Measurements from ENCODE around the gene DGCR6L.
"Not testable (repeated sequence)": the region's sequence is repeated elsewhere in the genome, so short reads cannot be mapped to it uniquely, and the experiment has no call there.

Gene DGCR6L

DNA sequence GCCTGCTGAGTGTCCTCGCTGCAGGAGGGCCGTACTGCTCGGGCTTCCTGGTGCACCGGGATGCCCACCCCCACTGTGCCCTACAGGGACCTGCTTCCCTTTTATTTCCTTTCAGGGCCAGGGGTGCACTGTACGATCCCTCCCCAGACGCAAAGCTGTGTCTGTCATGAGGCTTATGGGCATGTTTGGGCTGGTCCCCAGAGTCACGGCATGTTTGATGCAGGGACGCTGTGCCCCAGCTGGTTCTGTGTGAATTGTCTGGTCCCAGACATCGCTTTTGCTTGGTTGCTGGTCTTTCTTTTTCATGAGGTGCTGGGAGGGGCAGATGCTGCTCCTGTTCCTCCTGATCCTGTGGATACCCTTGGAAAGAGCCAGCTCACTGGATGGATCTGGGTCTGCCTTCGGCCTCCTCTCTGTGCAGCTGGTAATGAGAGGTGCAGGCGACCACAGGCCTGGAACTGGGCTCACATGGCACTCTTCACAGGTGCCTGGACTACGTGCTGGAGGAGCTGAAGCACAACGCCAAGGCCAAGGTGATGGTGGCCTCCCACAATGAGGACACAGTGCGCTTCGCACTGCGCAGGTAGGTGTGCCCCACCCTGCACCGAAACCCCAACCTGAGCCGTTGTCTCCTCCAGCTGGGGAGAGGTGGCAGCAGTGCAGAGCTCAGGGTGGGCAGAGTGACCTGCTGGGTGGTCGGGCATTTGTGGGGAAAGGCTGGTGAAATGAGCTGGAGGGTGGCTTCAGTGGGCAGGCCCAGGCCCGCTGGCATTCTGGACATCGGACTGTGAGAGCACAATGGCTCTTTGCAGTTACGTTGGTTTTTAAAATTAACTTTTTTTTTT, 10.8 kb downstream of the DGCR6L start:
- not testable (repeated sequence) for DNase-seq (ENCODE audit: low read depth)

DNA sequence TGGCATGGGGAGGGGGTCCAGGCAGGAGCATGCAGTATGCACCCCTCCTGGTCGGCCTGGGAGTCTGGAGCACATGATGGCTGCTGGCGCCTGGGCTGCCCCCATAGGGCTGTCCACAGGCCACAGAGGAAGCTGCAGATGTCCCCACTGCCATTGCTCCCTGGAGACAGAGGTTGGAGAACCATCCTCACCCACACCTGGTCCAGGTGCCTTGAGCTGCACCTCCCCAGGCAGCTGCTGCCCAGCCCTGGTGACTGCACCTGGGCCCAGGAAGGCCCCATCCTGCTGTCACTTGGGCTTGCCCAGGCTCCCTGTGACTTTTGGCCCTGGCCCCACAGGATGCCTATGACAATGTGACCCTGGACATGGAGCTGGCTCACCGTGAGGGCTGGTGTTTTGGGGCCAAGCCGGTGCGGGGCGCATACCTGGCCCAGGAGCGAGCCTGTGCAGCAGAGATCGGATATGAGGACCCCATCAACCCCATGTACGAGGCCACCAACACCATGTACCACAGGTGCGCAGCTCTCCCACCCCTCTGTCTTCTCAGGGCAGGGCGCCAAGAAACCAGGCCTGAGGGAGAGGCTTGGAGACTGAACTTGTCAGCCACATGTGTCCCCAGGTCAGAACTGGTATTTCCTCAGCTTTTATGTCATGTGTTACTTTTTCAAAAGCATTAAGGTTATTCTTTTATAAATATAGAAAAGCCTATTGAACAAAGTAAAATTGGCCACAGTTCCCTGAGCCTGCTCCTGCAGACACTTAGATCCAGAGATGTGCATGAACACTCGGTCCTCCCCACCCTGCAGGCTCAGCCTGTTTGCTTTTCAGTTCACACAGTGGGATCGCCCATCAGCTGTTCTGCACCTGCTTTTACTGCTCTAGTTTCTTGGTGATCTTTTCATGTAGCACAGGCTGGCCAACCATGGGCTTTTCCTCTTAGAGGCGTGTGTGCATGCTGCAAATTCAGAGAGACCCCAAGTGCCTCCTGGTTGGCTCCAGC, 12.1 kb downstream of the DGCR6L start:
- not testable (repeated sequence) for DNase-seq (ENCODE audit: low read depth)

DNA sequence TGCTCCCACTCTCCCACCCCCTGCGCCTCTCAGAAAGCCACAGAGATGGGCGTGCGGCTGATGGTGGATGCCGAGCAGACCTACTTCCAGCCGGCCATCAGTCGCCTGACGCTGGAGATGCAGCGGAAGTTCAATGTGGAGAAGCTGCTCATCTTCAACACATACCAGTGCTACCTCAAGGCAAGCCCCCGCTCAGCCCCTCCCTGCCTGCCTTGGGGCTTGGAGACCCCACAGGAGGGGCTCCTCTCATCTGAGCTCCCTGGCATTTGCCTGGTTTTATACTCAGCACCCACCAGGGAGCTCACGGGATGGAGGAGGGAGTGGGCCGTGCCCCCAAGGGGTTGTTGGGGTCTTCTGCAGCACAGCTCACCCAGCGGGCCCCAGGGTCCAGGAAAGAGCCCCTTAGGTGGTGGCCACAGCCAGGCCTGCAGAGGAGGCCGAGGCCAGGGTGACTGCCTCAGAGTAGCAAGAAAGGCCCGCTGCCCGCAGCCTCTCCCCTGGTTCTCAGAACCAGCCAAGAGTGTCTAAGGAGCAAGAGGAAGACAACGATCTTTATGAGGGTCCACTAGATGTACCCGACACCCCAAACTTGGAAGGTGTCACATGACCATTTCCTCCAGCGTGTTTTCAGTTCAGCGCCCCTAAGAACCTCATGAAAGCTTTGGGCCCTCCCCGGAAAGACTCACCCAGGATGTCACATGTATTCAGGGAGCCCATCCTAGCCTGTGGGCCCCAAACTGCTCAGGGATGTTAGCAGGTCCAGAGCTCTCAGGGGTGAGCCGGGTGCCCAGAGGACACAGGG, 13.0 kb downstream of the DGCR6L start:
- DNase-seq (ENCODE audit: low read depth): not testable (repeated sequence)

DNA sequence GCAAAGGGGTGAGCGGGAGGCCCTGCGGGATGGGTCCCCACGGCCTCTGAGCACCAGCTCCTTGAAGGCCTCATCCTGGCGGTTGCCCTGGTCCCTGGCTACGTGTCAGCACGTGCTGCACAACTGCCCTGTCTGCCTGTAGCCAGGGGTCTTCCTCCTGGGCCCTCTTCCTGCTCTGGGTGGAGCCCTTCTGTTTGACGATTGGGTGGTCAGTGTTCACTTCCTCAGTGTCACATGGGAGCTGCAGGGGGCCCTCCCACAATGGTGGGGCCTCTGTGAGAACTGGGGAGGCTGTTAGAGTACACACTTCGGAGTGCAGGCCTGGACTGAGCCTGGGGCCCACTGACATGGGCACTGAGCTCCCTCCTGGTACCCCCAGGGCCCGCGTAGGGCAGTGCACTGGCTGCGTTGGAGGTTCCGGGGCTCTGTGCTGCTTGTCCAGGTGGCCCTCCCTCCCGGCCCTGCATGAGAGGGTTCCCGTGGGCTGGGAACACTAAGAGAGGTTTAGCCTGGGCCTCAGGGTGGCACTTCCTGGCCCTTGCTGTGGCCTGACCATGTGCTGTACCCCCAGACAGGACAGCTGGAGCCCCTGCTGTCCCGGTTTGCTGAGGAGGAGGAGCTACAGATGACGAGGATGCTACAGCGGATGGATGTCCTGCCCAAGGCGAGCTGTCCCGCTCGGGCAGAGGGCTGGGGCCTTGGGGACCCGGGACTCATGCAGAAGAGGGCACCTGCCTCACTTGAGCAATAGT, 13.8 kb downstream of the DGCR6L start:
- no peak for DNase-seq (ENCODE audit: low read depth)

DNA sequence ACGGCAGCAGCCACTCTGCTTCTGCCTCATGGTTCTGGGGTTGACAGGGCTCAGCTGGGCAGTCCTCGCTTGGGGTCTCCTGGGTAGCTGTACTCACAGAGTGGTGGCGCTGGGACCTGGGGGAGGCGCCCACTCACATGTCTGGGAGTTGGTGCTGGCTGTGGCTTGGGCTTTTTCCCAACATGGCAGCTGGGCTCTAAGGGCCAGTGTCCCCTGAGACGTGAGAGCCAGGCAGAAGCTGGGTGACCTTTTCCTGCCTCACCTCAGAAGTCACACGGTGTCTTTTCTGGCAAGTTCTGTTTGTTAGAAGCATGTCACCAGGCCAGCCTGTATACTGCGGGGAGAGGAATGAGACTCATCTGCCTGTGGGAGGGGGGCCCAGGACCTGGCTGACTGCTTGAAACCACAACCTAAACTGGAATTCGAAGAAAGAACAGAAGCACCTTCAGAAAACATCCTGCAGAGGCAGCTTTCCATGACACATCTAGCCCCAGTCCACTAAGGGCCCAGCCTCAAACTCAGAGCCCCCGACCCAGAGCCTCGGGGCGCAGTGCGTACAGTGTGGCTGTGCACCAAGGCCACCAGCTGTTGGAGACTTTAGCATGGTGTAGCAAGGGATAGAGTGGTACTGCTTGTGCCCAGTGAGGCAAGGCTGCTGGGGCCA, 14.5 kb downstream of the DGCR6L start:
- not testable (repeated sequence) for DNase-seq (ENCODE audit: low read depth)

DNA sequence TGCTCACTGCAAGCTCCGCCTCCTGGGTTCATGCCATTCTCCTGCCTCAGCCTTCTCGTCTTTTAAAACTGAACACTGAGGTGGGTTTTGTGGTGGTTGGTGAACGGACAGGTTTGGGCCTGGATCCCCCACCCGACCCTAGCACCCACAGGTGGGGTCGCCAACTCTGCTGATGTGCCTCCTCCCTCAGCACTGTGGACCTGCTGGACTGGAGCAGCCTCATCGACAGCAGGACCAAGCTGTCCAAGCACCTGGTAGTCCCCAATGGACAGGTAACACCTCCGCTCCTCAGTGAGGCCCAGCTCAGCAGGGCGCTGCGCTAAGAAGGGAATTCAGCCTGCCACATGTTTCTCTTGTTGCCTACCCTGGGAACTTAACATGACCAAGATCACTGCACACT, 15.2 kb downstream of the DGCR6L start:
- no peak for DNase-seq (ENCODE audit: low read depth)

DNA sequence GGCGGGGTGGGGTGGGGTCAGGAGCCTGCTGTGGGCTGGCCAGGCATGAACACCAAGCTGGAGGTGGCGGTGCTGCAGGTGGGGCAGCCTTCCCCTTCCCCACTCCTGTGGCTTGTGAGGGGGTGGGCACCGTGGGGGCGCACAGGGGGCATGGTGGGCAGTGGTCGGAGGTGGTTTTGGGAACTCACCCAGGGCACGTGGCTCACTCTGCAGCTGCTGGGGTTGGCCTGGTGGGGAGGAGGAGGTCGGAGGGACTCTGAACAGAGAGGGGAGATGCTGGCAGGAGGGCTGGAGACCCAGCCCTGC, 16.7 kb downstream of the DGCR6L start:
- not testable (repeated sequence) for DNase-seq (ENCODE audit: low read depth)

DNA sequence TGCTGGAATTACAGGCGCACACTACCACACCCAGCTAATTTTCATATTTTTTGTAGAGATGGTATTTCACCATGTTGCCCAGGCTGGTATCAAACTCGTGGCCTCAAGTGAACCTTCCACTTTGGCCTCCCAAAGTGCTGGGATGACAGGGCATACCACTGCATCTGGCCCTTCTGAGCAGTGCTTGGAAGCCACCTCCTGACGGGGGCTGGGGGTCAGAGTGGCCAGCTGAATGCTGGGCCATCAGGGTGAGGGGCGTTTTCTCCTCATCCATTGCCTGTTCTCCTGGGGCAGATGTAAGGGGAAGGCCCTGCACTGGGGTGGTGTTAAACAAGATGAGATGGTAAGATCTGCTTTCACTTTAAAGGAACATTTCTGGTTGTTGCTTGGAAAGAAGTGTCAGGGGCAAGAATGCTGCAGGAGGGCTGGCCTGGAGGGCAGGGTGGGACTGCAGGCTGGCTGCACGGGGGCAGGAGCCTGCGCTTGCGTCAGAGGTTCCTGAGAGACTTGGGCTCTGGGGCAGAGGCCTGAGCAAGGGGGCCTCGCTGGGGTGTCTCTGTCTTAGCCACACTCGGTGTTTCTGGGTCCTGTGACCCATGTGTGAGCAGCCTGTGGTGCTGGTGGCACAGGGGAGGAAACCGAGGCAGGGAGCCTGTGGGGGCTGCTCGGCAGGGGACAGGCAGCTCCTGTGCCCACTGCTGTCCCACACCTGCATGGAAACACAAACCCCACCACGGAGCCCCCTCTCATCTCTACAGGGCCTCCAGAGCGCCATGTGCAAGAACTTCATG, 17.2 kb downstream of the DGCR6L start:
- DNase-seq (ENCODE audit: low read depth): no peak

DNA sequence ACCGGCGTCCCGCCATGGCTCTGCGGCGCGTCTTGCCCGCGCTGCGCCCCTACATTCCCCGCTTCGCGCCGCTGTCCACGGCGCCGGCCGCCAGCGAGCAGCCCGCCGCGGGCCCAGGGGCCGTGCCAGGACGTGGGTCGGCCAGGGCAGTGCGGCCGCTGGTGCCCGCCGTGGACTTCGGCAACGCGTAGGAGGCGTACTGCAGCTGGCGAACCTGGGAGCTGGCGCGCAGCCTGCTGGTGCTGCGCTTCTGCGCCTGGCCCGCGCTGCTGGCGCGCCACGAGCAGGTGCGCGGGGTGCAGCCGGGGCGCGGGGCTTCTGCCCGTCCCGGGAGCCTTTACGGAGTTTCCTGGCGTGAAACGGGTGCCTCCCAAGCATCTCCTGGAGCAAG, 20.1 kb downstream of the DGCR6L start:
- DNase-seq (ENCODE audit: low read depth): no peak

DNA sequence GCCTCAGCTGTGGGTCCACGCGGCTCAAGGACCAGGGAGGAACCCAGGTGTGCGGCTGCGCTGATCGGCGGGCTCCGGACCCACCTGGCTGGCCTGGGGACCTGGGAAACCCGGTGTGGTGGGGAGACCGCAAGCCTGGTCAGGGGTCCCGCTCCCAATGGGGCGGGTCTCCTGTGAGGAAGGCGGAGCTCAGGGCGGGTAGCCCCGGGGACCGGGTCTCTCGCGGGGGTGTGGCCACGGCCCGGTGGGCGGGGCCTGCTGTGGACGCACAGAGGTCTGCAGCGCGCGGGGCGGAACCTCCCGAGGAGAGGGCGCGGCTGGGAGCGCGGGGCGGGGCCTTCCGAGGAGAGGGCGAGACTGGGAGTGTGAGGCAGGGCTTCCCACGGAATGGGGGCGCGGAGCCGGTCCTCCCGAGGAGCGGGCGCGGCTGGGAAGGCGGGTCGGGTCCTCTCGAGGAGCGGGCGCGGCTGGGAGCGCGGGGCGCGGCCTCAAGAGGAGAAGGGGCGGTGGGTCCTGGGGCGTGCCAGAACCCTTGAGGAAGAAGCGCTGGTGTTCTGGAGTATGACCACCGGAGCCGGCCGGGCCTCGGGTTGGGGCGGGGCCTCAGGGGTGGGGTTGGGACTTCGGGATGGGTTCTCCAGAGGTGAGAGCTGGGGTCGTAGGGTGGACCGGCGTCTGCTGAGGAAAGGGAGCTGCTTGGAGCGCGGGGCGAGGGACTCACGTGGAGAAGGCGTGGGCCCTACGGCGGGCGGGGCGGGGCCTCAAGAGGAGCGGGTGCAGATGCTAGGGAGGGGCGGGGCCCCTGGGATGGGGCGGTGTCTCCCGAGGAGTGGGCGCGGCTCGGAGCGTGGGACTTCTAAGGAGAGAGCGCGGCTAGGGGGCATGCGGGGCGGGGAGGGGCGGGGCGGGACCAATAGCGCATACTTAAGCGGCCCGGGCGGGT, 20.8 kb downstream of the DGCR6L start:
- no peak for DNase-seq (ENCODE audit: low read depth)

DNA sequence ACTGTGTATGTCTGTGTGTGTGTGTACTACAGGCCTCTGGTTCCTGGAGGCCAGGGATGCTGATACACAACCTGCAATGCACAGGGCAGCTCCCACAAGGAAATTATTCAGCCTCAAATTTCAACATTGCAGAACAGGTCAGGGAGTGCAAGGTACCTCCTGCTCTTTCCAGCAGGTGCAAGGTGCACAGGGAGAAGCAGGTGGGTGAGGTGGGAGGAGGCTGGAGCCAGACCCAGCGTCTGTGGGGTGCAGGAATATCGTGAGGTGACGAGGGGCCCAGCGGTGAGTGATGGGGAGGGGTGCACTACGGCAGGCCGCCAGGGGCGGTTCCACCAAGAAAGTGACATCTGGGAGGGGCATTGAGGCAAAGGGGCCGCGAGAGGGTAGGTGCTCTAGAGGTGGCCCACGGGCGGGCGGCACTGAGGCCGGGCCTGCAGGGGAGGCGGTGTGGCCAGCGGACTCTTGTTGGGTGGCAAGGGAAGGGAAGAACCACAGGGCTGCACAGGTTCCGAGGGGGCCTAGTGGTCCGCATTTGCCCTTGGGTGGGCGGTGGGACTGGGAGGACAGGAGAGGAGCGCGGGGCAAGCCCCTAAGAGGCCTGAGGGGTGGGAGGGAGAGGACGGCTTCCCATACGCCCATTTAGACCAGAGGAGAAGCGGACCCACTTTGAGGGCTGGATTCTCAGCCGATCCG, 21.6 kb downstream of the DGCR6L start:
- no peak for DNase-seq (ENCODE audit: low read depth)

DNA sequence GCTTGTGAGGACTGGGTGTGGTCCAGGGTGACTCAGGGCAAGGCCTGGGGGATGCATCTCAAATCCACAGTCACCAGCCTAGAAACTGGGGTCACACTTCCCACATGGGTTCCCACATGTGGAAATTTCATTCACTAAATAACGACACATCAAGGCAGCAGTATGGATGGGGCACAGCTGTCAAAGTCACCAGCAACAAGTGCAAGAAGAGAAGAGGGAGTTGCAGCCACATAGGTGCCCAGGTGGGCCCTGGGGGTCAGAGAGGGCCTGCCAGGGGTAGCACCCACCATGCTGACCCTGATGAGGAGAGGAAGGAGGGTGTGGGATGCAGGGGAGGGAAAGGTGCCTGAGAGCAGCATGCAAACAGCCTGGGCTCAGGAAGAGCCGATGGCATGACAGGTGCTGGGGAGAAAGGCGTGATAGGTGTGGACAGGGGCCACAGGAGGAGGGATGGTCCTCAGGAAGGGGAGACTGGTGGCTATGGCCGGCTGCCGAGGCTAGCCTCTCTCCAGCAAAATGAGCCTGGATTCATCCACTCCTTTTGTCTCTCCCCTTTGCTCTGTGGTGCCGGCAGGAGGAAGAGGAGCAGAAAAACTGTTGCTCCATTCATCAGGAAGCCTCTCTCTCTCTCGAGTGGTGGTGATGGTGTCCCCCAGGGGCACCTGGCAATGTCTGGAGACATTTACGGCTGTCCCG, 22.3 kb downstream of the DGCR6L start:
- DNase-seq (ENCODE audit: low read depth): no peak

DNA sequence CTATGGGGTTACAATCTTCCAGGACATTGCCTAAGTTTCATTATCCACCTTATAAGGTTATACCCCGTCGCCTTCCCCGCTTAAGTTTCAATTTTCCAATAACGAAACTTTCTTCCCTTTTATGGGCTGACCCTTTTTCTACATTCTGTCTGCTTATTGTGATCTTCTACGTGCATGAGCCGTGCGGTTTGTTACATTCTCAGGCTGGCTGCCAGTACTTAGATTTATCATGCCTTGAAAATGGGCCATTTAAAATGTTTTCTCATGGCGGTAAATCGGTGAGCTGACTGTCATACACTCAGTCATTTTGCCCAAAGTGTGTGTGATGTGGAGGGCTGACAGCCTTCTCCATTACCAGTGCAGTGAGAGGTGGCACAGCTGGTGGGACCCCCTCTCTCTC, 23.3 kb downstream of the DGCR6L start:
- DNase-seq (ENCODE audit: low read depth): no peak

DNA sequence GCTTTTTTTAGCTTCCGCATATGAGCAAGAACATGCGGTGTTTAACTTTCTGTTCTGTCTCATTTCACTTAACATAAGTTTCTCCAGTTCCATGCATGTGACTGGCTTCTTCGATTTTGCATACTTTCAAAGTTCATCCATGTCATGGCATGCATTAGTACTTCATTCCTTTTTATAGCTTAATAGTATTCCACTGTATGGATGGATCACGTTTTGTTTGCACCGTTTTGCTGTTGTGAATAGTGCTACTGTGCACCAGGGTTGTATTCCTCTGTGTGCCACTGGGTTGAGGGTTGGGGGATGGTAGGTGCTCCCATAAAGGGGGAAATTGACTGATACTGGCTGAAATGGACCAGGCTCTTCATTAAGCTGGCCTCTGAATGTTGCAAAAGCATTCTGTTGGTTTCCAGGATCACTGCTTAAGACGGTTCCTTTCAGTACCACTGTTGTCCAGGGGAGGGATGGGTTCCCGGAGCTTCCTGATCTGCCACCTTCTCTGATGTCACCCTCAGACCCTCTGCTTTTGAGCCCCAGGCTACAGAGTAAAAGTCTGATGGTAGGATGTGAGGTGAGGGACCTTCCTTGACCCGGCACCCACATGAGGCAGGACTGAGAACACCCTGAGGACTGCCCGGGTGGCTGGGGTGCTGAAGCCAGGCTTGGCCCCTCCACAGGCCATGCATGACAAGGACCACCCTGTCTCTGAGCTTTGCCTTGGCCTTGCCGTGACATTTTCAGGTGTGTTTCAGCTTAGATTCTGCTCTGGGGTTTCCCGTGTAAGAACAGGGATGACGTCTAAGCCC, 24.4 kb downstream of the DGCR6L start:
- DNase-seq (ENCODE audit: low read depth): no peak

DNA sequence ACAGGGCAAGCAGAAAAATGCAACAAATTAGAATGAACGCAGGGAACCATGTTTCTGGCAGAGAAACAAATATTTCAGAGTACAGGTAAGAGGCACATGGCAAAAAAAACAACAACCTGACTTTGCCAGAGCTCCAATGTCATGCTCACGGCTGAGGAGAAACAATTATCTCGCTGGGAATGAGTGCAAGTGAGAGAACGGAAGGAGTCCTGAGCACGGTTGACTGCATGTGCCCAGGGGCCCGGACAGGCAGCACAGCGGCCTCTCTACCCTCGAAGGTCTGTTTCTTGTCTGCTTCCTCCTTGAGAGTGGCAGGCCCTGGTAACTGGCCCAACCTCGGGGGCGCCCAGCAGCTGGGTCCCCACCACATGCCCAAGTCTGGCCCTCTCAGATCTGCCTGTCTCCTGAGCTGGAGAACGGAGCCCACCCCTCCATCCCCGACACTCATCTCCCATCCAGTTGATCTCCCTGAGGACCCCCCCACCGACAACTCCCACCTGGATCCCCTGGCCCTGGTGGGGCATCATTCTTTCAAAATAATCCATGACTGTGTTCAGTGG, 27.1 kb downstream of the DGCR6L start:
- DNase-seq (ENCODE audit: low read depth): no peak

DNA sequence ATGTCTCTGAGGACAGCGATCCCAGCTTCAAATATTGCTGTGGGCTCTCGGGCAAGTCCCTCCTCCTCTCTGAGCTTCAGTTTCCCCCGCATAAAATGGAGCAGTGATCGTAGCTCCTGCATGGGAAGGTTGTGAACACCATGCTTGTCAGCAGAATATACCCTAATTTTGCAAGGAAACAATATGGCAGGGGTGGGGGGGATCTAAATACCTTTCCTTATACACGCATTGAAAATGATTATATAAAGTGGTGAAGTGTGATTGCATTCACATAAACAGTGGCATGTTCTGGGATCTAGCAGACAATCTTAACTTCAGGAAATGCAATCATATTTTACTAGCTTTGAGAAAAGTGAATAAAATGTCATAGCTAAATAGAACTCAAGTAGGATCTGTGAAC, 27.8 kb downstream of the DGCR6L start:
- no peak for DNase-seq (ENCODE audit: low read depth)
